Activated CD4-positive, alpha-beta T cell treated with anti-CD3 and anti-CD28 coated beads for 4 hours (primary cell): ENCODE results near the gene CCNYL1.

Source experiments
- DNase-seq, 2 donors: peaks; one replicate each; pipeline ENCODE4 v3.0.0-alpha.2; 2020

Gene CCNYL1

DNA sequence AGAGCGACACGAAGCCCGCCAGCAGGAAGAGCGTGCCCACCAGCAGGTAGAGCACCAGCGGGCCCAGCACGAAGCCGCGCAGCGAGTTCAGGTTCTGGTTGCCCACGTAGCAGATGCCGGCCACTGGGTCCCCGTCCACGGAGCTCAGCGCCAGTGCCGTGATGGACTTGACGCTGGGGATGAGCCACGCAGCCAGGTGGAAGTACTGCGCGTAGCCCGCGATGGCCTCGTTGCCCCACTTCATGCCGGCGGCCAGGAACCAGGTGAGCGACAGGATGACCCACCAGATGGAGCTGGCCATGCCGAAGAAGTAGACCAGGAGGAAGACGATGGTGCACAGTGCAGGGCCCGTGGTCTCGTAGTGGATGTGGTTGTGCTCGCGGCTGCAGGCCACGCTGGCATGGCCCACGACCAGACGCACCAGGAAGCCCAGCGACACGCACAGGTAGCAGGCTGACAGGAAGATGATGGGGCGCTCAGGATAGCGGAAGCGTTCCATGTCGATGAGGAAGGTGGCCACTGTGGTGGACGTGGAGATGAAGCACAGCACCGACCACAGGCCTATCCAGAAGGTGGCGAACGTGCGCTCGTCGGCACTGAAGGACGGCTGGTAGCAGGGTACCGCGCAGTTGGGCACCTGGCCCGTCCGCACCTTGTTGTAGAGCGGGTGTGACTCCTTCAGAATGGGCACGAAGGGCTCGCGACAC lies 56.2 kb downstream of the CCNYL1 start:
- no peak for DNase-seq

DNA sequence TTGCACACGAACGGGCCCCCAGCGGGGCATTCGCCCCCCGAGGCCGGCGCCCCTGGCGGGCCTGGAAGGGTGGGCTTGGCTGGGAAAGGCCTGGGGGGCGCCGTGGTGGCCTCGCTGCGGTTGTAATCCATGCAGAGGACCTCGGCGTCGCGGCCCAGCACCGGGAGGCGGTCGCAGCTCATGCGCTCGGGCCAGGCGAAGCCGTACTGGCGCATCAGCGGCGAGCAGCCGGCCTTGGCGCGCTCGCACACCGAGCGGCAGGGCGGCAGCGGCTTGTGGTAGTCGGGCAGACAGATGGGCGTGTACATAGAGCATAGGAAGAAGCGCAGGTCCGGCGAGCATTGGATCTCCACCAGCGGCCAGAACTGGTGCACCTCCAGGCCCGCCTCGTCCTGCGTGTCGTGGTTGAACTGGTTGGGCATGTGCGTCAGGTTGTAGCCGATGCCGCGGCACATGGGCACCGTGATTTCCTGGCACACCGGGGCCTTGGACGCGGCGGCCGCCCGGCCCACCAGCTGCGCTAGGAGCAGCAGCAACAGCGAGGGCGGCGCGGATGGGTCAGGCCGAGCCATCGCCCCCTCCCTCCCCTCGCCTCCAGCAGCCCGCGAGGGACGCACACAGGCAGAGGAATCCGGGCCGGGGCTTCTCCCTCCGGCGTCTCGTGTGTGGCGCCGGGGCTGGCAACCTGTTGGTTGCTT lies 56.9 kb downstream of the CCNYL1 start:
- peak; percentile 13 to 14 for DNase-seq

DNA sequence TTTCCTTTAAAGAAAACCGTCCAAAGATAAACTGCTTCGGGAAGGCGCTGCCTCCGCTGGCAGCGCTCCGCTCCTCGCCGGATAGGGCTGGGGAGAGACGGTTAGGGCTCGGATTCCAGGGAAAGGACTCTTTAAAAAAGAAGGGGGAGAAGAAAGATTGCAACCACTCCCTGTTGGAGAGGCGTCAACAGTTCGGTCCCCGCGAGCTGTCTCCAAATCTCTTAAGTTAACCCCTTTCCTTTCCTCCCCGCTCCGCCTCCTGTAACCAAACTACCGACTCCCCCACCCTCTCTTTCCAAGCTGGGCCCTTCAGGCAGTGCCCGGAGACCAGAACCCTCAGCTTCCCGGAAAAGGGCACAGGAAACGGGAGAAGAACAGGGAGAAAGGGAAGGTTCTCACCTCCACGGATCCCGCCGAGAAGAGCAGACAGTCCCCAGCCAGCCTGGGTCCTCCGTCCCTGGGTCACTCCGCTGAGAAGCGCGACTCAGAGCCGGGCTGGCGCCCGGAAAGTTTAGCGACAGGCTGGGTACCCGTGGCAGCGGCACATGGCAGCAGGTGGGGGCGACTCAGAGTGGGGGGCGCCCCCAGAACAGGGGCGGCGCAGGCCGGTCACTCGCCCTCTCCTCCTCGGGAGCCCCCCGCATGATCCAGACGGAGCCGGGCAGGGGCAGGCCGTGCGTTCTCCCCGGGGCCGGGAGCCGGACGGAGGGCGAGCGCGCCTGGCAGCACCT lies 57.6 kb downstream of the CCNYL1 start:
- DNase-seq, result peak; percentile 7 to 14

DNA sequence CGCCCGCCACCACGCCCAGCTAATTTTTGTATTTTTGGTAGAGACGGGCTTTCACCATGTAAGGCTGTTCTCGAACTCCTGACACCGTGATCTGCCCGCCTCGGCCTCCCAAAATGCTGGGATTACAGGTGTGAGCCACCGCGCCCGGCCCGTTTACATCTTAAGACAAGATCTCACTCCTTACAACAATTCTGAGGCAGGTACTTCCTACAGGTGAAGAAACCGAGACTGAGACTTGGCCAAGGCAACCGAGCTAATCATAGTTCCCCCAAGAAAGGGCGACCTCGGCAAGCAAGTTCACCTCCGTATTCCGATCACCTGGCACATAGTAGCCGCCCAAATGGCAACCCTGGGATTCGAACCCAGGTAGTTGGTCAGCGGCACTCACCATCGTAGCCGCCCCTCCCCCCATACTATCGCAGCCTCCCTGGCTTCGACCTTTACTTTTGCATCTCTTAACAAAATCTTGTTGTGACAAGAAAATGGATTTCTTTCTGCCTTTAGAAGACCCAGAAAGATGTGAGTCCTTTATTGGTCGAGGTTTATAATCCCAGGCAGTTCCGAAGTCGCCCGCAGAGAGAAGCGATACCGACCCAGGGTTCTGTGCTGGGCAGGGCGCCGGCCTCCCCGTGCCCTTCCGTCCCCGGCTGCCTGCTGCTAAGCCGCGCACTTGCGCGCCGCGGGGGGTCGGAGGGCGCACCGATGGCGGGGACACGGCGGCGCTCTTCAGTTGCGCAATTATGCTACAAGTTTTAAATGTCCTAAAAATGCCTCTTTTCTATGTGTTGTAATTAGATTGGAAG lies 59.4 kb downstream of the CCNYL1 start:
- DNase-seq, result no peak

DNA sequence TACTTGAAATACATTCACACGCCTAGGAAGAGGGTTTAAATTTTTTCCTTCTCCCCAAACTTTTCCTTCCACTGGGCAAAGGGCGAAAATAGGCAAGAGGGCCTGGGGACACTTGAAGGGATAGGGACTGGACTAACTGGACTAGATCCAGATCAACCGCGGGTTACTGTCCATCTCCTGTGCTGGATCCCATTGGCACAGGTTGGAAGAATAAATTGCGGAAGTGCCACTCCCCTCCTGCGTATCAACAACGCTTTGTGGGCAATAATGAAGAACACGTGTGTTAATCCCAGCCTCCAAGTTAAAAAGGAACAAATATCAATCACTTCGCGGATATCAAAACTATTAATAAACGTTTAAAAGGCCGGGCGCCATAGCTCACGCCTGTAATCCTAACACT lies 60.0 kb downstream of the CCNYL1 start:
- no peak for DNase-seq

DNA sequence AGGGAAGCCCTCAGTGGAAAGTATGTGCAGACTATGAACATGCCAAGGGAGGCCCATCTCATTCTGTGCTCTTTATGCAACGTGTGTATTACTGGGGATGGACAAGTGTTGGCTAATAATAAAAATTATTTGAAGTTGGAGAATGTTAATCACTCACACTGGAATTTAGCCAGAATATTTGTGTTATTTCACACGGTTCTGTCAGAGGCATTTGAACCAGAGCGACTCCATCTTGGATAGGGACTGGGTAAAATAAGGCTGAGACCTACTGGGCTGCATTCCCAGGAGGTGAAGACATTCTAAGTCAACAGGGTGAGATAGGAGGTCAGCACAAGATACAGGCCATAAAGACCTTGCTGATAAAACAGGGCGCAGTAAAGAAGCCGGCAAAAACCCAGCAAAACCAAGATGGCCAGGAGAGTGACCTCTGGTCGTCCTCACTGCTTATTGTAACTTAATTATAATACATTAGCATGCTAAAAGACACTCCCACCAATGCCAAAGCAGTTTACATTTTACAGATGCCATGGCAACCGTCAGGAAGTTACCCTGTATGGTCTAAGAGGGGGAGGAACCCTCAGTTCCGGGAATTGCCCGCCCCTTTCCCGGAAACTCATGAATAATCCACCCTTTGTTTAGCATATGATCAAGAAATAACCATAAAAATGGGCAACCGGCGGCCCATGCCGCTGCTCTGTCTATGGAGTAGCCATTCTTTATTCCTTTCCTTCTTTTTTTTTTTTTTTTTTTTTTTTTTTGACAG lies 60.8 kb downstream of the CCNYL1 start:
- peak; percentile 22 to 23 for DNase-seq

DNA sequence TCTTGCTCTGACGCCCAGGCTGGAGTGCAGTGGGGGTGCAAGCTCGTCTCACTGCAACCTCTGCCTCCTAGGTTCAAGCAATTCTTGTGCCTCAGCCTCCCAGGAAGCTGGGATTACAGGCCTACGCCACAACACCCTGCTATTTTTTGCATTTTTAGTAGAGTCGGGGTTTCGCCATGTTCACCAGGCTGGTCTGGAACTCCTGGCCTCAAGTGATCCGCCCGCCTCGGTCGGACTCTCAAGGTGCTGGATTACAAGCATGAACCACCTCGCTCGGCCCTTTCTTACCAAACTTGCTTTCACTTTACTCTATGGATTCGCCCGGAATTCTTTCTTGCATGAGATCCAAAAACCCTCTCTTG lies 61.4 kb downstream of the CCNYL1 start:
- DNase-seq, result no peak

DNA sequence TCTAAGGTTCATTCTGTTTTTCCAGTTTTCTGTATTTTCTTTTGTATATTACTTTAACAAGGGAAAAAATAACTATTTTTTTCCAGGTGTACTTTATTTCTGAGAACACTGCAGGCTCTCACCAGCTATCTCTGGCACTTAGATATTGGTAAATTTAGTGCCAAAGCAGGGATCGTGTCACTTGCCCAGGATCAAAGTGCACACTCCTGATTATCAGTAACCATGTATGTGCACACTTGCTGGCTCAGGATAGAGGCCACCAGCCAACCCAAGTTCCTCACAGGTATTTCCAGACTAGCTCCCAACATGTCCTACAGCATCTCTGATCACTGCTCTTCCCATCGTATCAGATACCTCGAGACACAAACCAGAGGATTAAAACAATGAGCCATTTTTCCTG lies 64.0 kb downstream of the CCNYL1 start:
- no peak for DNase-seq

DNA sequence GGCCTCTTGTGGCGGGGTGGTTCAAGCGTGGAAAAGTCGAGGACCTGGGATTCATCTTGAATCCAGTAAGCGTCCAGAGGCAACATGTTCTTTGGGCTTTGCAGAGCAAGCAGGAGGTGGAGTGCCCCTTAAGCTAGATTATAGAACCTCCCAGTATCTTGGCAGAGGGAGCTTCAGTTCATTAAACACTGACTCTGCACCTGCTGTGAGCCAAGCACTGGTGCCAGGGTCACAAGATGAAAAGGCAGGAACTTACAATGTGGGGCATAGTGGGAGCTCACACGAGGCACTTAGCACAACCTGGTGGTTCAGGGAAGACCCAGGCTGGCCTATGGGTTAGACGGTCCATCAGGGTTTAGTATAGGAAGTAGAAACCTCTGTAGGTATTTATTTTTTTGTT lies 65.7 kb downstream of the CCNYL1 start:
- DNase-seq, result no peak

DNA sequence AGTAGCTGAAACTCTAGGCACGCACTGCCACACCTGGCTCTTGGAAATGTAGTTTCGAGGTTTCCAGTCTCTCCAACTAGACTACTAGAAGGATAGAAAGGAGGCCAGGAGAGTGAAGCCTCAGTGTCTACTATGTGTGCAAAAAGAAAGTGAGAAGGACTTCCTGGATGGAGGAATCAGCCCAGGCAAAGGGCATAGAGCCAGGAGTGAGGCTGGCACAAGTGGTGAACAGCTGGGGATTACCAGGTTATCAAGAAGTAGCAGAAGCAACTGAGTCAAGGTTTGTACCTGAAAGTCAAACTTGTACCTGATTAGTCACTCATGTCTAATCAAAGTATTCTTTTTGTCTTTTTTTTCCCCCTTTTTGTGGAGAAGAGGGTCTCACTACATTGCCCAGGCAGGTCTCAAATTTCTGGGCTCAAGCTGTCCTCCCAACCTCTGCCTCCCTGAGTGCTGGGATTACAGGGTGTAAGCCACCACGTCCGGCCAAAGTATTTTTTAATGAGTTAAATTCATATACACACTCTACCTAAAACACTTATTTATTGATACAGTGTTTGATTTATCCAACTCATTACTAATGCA lies 67.0 kb downstream of the CCNYL1 start:
- DNase-seq, result no peak

DNA sequence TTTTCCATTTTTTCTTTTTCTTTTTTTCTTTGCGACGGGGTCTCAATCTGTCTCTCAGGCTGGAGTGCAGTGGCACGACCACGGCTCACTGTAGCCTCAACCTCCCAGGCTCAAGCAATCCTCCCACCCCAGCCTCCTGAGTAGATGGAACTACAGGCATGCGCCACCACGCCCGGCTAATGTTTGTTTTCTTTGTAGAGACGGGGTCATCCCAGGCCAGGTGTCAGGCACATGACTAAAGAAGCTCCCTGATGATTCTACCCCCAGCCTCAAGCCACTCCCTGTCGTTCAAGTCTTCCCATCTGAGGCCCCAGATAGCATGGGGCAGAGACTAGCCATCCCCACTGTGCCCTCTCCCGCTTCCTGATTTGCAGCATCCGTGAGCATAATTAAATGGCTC lies 68.1 kb downstream of the CCNYL1 start:
- no peak for DNase-seq

DNA sequence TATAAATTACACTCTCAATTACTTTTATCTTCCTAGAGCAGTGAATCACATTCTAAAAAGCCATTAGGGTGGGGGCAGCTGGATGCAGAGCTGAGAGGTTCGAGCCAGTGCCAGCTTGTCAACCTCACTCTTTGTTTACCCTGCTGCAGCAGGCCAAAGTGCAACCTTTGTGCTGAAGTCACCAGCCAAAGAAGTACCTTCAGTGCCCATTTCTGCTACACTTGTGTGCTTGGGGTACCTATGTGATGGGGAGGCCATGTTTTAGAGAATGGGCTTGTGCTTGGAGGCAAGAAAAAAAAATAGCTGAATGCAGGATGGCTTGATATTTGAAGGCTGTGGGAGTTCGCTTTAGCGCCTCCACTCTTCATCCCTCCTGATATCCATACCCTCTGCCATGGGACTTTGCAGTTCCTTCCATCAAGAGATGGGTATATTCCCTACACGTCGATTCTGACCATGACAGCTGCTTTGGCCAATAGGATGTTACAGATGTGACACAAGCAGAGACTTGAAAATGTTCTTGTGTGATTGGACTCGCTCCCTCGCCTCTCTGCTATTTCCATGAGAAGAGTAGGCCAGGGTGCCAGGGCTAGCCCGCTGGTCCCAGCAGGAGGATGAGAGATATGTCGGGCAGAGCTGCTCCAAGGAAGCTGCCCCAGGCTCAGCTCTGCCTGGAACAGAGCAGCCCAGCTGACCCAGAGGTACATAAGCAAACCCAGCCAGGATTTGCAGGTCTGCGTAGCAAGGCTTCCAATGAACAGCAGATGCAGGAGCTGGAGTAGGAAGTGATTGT lies 71.0 kb downstream of the CCNYL1 start:
- DNase-seq, result no peak

DNA sequence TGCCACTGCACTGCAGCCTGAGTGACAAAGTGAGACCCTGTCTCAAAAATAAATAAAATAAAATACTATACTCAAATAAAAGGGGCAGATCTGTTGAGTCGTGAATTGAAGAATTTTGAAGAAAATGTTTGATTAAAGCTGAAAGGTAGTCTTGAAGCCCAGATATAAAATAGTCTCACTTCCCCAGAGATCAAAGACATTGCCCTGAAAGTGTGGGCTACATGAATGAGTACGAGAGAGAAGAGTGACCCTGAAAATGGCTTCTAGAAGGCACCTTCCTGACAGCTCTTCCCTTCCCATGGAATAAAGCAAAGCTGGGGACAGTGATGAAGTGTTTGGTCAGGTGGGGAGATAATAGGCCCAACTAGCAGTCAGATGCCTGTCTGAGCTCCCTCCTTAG lies 72.1 kb downstream of the CCNYL1 start:
- DNase-seq, result no peak

DNA sequence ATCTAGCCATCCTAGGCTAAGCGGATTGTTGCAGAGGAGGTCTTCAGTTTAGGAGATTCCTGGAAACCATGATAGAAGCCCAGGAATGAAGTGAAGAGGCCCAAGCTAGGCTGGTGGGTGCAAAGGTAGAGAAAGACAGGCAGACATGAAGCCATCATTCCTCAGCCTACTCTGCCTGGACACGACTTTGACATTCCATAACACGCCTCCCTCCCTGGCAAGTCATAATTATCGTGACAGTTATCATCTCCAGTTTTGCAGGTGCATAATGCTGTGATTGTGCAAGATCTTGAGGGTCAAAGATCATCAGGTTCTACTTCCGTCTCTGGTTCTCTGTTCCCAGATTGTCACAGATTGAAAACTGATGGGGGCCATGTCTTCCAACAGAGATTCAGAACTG lies 73.5 kb downstream of the CCNYL1 start:
- no peak for DNase-seq

DNA sequence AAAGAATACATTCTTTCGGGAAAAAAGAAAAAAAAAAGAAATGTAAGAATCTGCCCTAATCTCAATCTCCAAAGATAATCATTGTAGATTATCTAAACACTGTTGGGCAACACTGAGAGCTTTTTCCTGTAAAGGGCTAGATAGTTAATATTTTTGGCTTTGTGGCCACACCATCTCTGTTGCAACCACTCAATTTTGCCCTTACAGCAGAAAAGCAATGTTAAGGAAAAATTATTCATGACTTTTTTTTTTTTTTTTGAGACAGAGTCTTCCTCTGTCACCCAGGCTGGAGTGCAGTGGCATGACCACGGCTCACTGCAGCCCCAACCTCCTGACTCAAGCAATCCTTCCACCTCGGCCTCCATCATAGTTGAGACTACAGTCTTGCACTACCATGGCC lies 75.6 kb downstream of the CCNYL1 start:
- DNase-seq, result no peak

DNA sequence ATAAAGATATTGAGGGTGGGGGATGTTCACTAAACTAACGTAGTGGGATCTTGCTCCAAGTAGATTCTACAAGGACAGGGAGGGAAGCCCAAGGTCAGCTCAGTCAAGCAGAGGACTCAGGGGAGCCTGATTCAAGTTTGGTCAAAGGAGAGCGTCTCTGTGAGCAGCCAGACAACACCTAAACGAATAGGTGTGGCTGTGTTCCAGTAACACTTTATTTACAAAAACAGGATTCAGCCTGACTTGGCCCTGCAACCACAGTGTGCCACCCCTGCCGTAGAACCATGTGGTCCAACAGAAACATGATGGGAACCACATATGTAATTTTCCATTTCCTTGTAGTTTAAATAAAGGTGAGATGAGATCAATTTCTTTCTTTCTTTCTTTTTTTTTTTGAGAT lies 76.4 kb downstream of the CCNYL1 start:
- DNase-seq, result no peak

DNA sequence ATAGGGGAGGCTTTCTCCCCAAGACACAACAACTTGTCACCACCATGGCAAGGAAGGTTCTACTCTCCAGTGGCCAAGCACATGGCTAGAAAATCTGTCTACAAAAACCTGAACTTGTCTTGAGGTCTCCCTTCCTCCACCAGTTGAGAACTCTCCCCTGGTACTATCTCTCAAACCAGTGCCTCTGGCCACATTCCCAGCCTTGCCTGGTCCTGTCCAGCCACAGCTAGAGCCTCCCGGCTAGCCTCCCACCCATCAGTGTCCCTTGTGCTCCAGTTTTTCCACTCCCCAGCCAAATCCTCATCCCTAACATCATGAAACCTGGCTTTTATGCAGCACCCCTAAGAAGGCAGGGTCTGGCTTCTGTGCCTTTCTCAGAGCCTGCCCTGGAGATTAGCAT lies 79.5 kb downstream of the CCNYL1 start:
- DNase-seq, result no peak

DNA sequence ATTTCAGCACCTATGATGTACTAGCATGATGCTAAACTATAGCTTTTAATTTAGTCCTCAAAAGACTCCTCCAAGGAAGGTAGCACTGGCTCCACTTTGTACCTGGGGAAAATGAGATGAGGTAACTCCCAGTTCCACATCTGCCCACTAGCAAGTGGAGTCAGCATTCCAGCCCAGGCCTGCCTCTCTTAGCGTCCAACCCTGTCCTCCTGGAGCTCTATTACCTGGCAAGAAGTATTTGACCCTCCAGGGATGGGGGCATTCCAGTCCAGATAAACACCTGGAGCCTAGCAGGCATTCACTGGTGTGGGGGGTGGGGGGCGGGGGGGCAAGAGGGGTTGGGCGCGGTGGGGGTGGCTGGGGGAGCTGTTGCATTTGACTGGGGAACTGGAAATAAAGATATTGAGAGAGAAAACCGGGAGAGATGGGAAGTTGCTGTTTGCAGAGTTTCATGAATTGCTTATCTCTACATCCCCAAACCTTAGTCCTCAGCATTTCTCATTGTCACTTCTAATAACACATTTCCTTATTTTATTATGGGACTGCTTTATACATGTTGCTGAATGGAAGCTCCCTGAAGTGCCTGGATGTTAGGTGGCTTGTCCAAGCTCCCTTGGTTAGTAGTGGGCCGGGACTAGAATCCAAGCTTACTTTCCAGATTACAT lies 80.3 kb downstream of the CCNYL1 start:
- no peak for DNase-seq

DNA sequence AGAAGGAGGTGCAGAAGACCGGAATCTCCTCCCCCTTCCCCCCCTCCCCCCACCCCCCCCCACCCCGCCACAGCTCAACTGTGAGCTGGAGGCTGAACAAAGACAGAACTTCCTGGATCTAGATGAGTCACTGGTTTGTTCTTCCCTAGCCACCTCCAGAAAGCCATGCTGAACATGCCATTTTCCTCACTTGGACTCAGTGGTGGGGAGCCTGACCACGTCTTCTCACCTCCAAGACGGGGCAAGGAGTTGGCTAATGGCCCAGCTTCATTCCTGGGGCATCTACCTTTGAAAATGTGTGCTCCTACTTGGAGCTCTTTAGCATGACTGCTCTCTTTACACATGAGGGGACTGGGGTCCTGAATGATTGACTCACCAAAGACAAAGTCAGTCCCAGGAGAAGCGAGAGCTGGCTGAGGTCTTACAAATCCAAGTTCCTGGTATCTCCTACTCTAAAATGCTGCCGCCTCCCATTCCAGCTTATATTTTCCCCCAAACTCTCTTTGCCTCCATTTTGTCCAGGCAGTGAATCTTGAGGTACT lies 80.9 kb downstream of the CCNYL1 start:
- DNase-seq, result no peak

DNA sequence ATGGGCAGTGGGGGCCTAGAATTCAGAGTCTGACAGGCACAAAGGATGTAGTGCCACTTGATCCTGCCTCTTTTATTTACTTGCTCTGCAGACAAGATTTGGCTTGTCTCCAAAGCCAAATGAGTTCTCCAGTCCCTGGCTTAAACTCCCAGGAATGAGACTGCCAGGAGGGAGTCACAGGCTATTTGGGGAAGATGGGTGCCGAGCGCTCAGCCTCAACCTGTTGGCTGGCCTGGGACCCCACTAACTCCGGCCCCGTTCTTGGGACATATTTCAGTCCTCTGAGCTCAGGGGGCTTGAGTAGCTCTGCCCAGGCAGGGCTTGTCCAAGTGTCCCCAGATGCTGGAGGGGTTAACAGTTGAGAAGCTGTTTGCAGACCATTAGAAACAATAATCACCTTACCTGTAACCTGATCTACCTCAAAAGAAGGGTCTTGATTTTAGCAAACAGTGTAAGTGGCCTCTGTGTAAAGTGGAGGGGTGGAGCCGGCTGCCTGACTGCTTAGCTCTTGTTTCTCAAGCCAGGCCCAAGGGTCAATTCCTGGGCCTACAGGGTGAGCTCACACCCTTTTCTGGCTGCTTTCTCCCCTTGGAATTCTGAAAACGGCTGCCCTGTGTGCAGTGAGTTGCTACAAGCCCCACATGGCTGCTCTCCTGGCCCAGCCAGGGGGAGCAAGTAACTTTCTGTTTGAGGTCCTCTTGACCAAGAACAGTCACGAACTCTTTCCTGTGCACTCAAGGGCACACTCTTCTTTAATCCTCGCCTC lies 85.3 kb downstream of the CCNYL1 start:
- DNase-seq, result no peak
